Measurements from ENCODE around the gene SULT1C4. TPM values are rescaled to one million over a fixed set of nuclear protein-coding genes. Genes with fewer than 3 reads are reported as not detected.
"Not testable (repeated sequence)": the region's sequence is repeated elsewhere in the genome, so short reads cannot be mapped to it uniquely, and the experiment has no call there.

Gene SULT1C4
- total RNA-seq, 1 donor from 2014 or later = 1.8 TPM

DNA sequence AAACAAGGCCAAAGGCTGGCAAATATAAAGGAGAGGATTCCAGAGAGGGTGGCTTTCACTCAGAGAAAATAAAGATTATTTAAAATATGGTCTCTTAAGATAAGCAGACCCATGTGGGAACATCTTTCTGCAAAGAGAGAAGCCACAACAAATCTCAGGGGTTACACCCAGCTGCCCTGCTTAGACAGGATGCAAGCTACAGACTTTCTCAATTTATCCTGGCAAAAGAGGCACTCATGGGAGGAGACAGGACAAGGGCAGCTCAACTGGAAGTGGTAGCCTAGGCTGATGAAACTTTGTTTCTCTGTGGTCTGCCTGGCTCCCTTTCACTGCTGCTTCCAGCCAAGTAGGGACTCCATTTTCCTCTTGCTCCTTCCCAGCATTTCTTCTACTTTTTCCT lies 25.9 kb upstream of the SULT1C4 start:
- Mint-ChIP-seq H3K27ac (ENCODE audit: unreplicated experiment) (no peak overlapping the region), H3K36me3 (ENCODE audit: low read depth, unreplicated experiment) (no peaks in the 10 kb centered on the region), H3K9me3 (ENCODE audit: unreplicated experiment) (no peaks in the 10 kb centered on the region), H3K4me1 (ENCODE audit: low read depth, unreplicated experiment) (peaks cover 5% of the 10 kb centered on the region), H3K4me3 (ENCODE audit: unreplicated experiment) (no peak overlapping the region), H3K27me3 (ENCODE audit: low read depth, unreplicated experiment) (peaks cover 4% of the 10 kb centered on the region)
- H3K4me2 ChIP-seq (ENCODE audit: low read length) = no peak overlapping the region
- H3K27me3 ChIP-seq (ENCODE audit: insufficient read depth, low read length) = no peaks in the 10 kb centered on the region
- no peaks in the 10 kb centered on the region for H4K20me1 ChIP-seq (ENCODE audit: insufficient read depth, low read length)
- no peaks in the 10 kb centered on the region for H3K4me1 ChIP-seq (ENCODE audit: insufficient read depth, low read length)
- TF ChIP-seq, protein P1, sequence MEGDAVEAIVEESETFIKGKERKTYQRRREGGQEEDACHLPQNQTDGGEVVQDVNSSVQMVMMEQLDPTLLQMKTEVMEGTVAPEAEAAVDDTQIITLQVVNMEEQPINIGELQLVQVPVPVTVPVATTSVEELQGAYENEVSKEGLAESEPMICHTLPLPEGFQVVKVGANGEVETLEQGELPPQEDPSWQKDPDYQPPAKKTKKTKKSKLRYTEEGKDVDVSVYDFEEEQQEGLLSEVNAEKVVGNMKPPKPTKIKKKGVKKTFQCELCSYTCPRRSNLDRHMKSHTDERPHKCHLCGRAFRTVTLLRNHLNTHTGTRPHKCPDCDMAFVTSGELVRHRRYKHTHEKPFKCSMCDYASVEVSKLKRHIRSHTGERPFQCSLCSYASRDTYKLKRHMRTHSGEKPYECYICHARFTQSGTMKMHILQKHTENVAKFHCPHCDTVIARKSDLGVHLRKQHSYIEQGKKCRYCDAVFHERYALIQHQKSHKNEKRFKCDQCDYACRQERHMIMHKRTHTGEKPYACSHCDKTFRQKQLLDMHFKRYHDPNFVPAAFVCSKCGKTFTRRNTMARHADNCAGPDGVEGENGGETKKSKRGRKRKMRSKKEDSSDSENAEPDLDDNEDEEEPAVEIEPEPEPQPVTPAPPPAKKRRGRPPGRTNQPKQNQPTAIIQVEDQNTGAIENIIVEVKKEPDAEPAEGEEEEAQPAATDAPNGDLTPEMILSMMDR (IDR thresholded peaks at IDR 0.05; ENCODE audit: insufficient read depth, low read depth, low read length) = no peak
- no peak for TF ChIP-seq EZH2 (IDR thresholded peaks at IDR 0.05; ENCODE audit: insufficient read depth, low read length)
- H3K79me2 ChIP-seq (ENCODE audit: insufficient read depth, low read length) = no peaks in the 10 kb centered on the region
- DNase-seq (ENCODE audit: low read depth) = no peak
- no peak overlapping the region for H2AFZ ChIP-seq (ENCODE audit: low read depth, low read length)
- H3K9ac ChIP-seq (ENCODE audit: low read length) = no peak overlapping the region
- no peak for FAIRE-seq
- no peaks in the 10 kb centered on the region for H3K36me3 ChIP-seq (ENCODE audit: insufficient read depth, low read length)
- H3K4me3 ChIP-seq (ENCODE audit: insufficient read depth, low read depth, low read length) = no peak overlapping the region
- no peak overlapping the region for H3K27ac ChIP-seq (ENCODE audit: low read depth, low read length)
- no peaks in the 10 kb centered on the region for H3K9me3 ChIP-seq (ENCODE audit: insufficient read depth, low read depth, low read length)

DNA sequence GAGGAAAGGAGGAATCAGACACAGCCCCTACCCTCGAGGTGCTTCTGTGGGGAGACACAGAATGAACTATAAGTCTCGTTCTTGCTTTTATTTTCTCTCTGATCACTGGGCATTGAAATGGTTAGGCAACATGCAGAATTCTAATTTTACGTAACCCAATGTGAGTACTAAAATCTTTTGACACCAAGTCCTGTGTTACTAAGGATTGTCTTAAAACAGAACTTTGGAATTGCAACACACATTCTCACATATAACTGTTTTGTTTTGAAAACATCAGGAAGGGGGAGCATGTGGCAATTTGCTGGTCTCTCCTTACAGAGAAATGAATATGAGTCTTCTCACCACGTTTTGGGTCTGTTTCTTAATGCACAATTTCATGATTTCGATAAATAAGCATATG lies 23.6 kb upstream of the SULT1C4 start:
- no peaks in the 10 kb centered on the region for H3K79me2 ChIP-seq (ENCODE audit: insufficient read depth, low read length)
- H3K4me1 ChIP-seq (ENCODE audit: insufficient read depth, low read length) = no peaks in the 10 kb centered on the region
- H2AFZ ChIP-seq (ENCODE audit: low read depth, low read length) = no peak overlapping the region
- peaks cover 5% of the 10 kb centered on the region for H3K4me1 Mint-ChIP-seq (ENCODE audit: low read depth, unreplicated experiment)
- peaks cover under 1% of the 10 kb centered on the region for H3K27me3 Mint-ChIP-seq (ENCODE audit: low read depth, unreplicated experiment)
- H3K27me3 ChIP-seq (ENCODE audit: insufficient read depth, low read length) = no peaks in the 10 kb centered on the region
- H3K9ac ChIP-seq (ENCODE audit: low read length) = no peak overlapping the region
- H3K4me3 ChIP-seq (ENCODE audit: insufficient read depth, low read depth, low read length) = no peak overlapping the region
- no peak overlapping the region for H3K4me2 ChIP-seq (ENCODE audit: low read length)
- TF ChIP-seq, protein P1 (IDR thresholded peaks at IDR 0.05; ENCODE audit: insufficient read depth, low read depth, low read length) = no peak
- no peak for TF ChIP-seq EZH2 (IDR thresholded peaks at IDR 0.05; ENCODE audit: insufficient read depth, low read length)
- no peak overlapping the region for H3K4me3 Mint-ChIP-seq (ENCODE audit: unreplicated experiment)
- FAIRE-seq = no peak
- no peak overlapping the region for H3K27ac ChIP-seq (ENCODE audit: low read depth, low read length)
- no peaks in the 10 kb centered on the region for H3K36me3 Mint-ChIP-seq (ENCODE audit: low read depth, unreplicated experiment)
- no peak for DNase-seq (ENCODE audit: low read depth)
- H3K9me3 ChIP-seq (ENCODE audit: insufficient read depth, low read depth, low read length) = no peaks in the 10 kb centered on the region
- no peaks in the 10 kb centered on the region for H3K36me3 ChIP-seq (ENCODE audit: insufficient read depth, low read length)
- no peak overlapping the region for H3K27ac Mint-ChIP-seq (ENCODE audit: unreplicated experiment)
- no peaks in the 10 kb centered on the region for H4K20me1 ChIP-seq (ENCODE audit: insufficient read depth, low read length)
- no peaks in the 10 kb centered on the region for H3K9me3 Mint-ChIP-seq (ENCODE audit: unreplicated experiment)

DNA sequence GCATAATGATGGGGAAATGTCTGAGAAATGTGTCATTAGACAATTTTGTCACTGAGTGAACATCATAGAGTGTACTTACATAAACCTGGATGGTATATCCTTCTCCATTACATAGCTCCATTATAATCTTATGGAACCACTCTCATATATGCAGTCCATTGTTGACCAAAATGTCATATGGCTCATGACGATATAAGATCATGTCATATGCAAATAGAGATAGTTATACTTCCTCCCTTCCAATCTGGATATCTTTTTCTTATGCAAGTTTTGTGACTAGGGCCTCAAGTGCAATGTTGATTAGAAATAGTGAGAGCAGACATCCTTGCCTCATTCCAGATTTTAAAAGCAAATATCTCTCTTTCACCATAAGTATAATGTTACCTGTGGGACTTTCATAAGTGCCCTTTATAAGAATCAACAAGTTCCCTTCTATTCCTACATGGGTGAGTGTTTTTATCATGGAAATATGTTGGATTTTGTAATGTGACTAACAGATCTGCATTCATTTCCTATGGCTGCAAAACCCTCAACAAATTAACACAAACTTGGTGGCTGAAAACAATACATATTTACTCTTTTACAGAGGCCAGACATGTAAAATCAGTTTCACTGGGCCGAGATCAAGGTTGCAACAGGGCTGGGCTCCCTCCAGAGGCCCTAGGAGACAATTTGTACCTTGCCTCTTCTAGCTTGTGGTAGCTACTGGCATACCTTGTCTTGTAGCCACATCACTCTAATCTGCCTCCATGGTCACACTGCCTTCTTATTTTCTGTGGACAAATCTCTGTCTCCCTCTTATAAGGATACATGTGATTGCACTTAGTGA lies 21.6 kb upstream of the SULT1C4 start:
- H3K27me3 Mint-ChIP-seq (ENCODE audit: low read depth, unreplicated experiment) = no peaks in the 10 kb centered on the region
- no peak overlapping the region for H3K4me2 ChIP-seq (ENCODE audit: low read length)
- no peak for FAIRE-seq
- no peaks in the 10 kb centered on the region for H3K9me3 ChIP-seq (ENCODE audit: insufficient read depth, low read depth, low read length)
- H3K36me3 ChIP-seq (ENCODE audit: insufficient read depth, low read length) = no peaks in the 10 kb centered on the region
- peaks cover 5% of the 10 kb centered on the region for H3K4me1 Mint-ChIP-seq (ENCODE audit: low read depth, unreplicated experiment)
- H3K27ac Mint-ChIP-seq (ENCODE audit: unreplicated experiment) = no peak overlapping the region
- no peak overlapping the region for H3K4me3 Mint-ChIP-seq (ENCODE audit: unreplicated experiment)
- H3K79me2 ChIP-seq (ENCODE audit: insufficient read depth, low read length) = no peaks in the 10 kb centered on the region
- H4K20me1 ChIP-seq (ENCODE audit: insufficient read depth, low read length) = no peaks in the 10 kb centered on the region
- no peak for TF ChIP-seq EZH2 (IDR thresholded peaks at IDR 0.05; ENCODE audit: insufficient read depth, low read length)
- TF ChIP-seq, protein P1 (IDR thresholded peaks at IDR 0.05; ENCODE audit: insufficient read depth, low read depth, low read length) = no peak
- DNase-seq (ENCODE audit: low read depth) = no peak
- H3K9me3 Mint-ChIP-seq (ENCODE audit: unreplicated experiment) = no peaks in the 10 kb centered on the region
- H2AFZ ChIP-seq (ENCODE audit: low read depth, low read length) = no peak overlapping the region
- no peak overlapping the region for H3K4me3 ChIP-seq (ENCODE audit: insufficient read depth, low read depth, low read length)
- no peaks in the 10 kb centered on the region for H3K36me3 Mint-ChIP-seq (ENCODE audit: low read depth, unreplicated experiment)
- H3K9ac ChIP-seq (ENCODE audit: low read length) = no peak overlapping the region
- H3K4me1 ChIP-seq (ENCODE audit: insufficient read depth, low read length) = no peaks in the 10 kb centered on the region
- no peak overlapping the region for H3K27ac ChIP-seq (ENCODE audit: low read depth, low read length)
- no peaks in the 10 kb centered on the region for H3K27me3 ChIP-seq (ENCODE audit: insufficient read depth, low read length)

DNA sequence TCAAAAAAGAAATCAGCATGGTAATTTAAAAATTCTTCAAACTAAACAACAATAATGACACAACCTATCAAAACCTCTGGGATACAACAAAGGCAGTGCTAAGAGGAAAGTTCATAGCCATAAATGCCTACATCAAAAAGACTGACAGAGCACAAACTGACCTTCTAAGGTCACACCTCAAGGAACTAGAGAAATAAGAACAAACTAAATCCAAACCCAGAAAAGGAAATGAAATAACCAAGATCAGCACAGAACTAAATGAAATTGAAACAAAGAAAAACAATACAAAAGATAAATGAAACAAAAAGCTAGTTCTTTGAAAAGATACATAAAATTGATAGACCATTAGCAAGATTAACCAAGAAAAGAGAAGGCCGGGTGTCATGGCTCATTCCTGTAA lies 18.4 kb upstream of the SULT1C4 start:
- H3K4me1 Mint-ChIP-seq (ENCODE audit: low read depth, unreplicated experiment); H3K9ac ChIP-seq (ENCODE audit: low read length); H3K79me2 ChIP-seq (ENCODE audit: insufficient read depth, low read length); DNase-seq (ENCODE audit: low read depth); H4K20me1 ChIP-seq (ENCODE audit: insufficient read depth, low read length); H2AFZ ChIP-seq (ENCODE audit: low read depth, low read length); H3K9me3 ChIP-seq (ENCODE audit: insufficient read depth, low read depth, low read length); H3K27me3 Mint-ChIP-seq (ENCODE audit: low read depth, unreplicated experiment); H3K4me1 ChIP-seq (ENCODE audit: insufficient read depth, low read length); H3K36me3 ChIP-seq (ENCODE audit: insufficient read depth, low read length); H3K27ac Mint-ChIP-seq (ENCODE audit: unreplicated experiment); H3K27me3 ChIP-seq (ENCODE audit: insufficient read depth, low read length); H3K9me3 Mint-ChIP-seq (ENCODE audit: unreplicated experiment); H3K4me3 ChIP-seq (ENCODE audit: insufficient read depth, low read depth, low read length); H3K36me3 Mint-ChIP-seq (ENCODE audit: low read depth, unreplicated experiment); FAIRE-seq; H3K4me3 Mint-ChIP-seq (ENCODE audit: unreplicated experiment); H3K4me2 ChIP-seq (ENCODE audit: low read length); H3K27ac ChIP-seq (ENCODE audit: low read depth, low read length): not testable (repeated sequence)
